ENCODE measurements around the gene HNRNPDL.

Gene HNRNPDL

DNA sequence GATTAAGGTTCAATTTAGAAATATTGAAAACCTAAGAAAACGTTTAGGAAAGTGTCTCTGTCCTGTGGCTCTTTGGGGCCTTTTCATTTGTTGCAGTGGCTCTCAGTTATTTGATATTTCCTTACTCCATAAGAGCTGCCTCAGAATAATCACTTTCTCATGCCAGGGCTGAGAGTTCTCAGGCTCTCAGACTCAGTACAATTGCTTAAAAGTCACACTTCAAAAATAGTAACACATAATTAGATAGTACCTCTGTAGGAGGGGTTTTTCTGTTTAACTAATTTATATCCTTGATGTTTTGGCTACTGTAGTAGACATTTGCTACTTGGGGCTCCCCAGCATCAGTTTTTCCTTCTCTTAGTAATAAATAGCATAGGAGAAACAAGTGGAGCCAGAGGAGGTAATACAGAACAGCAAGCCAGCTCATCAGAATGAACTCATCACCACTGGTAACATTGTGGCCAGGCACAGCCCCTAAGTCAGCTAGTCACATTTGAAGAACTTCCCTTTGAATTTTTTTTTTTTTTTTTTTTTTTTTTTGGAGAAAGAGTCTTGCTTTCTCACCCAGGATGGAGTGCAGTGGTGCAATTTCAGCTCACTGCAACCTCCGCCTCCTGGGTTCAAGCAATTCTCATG lies 48.5 kb downstream of the HNRNPDL start:
- no peak for DNase-seq

DNA sequence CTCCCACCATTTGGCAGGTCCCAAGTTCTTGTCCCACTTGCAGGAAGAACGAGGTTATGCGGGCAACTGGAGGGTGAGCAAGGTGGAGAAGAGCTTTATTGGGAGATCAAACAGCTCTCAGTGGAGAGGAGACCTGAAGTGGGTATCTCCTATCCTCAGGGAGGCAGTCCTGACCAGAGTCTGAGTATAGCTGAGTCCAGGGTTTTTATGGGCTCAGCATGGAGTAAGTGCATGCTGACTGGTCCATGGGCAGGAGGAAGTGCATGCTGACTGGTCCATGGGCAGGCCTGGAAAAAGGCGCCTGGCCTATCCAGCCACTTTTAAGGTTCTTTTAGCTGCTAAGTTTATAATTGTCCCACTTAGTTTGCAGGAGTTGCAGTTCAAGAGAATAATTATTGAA lies 49.0 kb downstream of the HNRNPDL start:
- DNase-seq = no peak

- no peak for DNase-seq
Observed at GRCh38 chr4:82380831-82381230, 49.4 kb downstream of the HNRNPDL start.

- no peak for DNase-seq
Observed at GRCh38 chr4:82380344-82380743, 49.9 kb downstream of the HNRNPDL start.

GRCh38 chr4:82376109-82376508 lies 54.2 kb downstream of the HNRNPDL start:
- no peak for DNase-seq

DNA sequence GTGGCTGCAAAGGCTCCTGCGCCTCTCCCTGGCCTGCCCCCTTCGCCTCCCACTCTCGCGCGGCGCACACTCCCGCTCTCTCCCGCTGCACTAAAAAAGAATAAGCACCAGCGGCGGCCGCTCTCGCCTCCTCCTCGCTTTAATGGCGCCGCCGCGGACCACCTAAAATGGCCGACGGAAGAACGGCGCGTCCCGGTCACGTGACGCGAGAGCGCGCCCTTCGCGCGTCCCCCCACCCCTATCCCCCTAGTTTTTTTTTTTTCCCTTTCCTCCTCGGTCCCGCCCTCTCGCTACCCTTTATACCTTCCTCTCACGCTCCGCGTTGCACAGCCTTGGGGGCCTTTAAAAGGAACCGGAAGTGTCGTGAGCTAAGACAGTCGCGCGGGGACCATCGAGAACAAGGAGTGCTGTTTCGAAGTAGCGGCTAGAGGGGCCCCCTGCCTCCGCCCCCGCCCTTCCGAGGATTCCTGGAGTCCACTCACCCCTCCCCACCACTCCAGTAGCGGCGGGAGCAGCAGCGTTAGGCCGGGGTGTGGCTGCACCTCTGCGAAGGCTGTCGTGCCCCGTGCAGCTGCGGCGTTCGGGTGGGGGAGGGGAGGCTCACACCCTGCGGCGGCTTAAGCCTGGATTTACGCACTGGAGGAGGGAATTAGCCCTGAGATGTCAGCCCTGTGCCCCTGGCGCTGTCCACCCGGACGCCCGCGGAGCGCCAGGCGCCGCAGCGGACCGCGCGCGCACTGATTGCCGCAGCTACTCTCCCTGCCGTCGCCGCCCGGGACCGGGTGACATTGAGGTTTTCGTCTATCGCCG lies 56.2 kb downstream of the HNRNPDL start, which contains the start of gene HNRNPD:
TSS of gene HNRNPD (minus strand) at position 176 of the 810 bp plus-strand sequence. CDS start 313 bp downstream, outside the sequence.
- peak; percentile 85 for DNase-seq

- DNase-seq = no peak
Observed at GRCh38 chr4:82373486-82373815, 56.8 kb downstream of the HNRNPDL start.

Measured in stimulated activated CD4-positive, alpha-beta T cell treated with anti-CD3 and anti-CD28 coated beads, Interleukin-12 subunit alpha, Interleukin-12 subunit beta, amount 100 ng/mL, for 4 hours (primary cell).